Right lung (tissue), 5 donors: ENCODE data around the gene PPP1R9B. TPM values are rescaled to one million over a fixed set of nuclear protein-coding genes. Genes with fewer than 3 reads are reported as not detected.
A peak's percentile ranks its signal among the peaks of the same experiment; 100 is the strongest.

ENCODE experiments used
- DNase-seq, 2 donors: peaks; one replicate each; pipeline ENCODE4 v3.0.0-alpha.2; 2013
- polyA plus RNA-seq, 5 donors: library from polyadenylated mRNA; unstranded; fragments of 120-200 nt; gene quantifications; one replicate each; pipeline versions ENCODE4 v1.2.1 to v1.2.3, GENCODE V29; 2013; ENCODE audit warnings: inconsistent platforms in 1 of 5, low replicate concordance in 1 of 5; ENCODE audit not compliant: insufficient read length in 5 of 5, insufficient read depth in 1 of 5

The PPP1R9B gene
- polyA plus RNA-seq, 5 donors = 42.6 to 67.3 (median 50.7) TPM

- no peak for DNase-seq
Observed at GRCh38 chr17:50109785-50110184, 40.7 kb downstream of the PPP1R9B start.

GRCh38 chr17:50109207-50109606 is 41.3 kb downstream of the PPP1R9B start:
- no peak for DNase-seq

- no peak for DNase-seq
Observed at GRCh38 chr17:50108556-50108955, 41.9 kb downstream of the PPP1R9B start.

- no peak for DNase-seq
Observed at GRCh38 chr17:50107790-50108414, 42.6 kb downstream of the PPP1R9B start.

- no peak for DNase-seq
Observed at GRCh38 chr17:50106393-50107131, 43.9 kb downstream of the PPP1R9B start.

GRCh38 chr17:50105811-50106210 is 44.7 kb downstream of the PPP1R9B start:
- no peak for DNase-seq

GRCh38 chr17:50103941-50104340 is 46.5 kb downstream of the PPP1R9B start:
- no peak for DNase-seq

GRCh38 chr17:50103252-50103651 is 47.2 kb downstream of the PPP1R9B start:
- no peak for DNase-seq

GRCh38 chr17:50102164-50102991 is 48.1 kb downstream of the PPP1R9B start:
- no peak for DNase-seq

- no peak for DNase-seq
Observed at GRCh38 chr17:50101346-50102163, 48.9 kb downstream of the PPP1R9B start.

GRCh38 chr17:50100921-50101345 is 49.5 kb downstream of the PPP1R9B start:
- no peak for DNase-seq

GRCh38 chr17:50100480-50100883 is 50.0 kb downstream of the PPP1R9B start:
- no peak for DNase-seq

- no peak for DNase-seq
Observed at GRCh38 chr17:50099003-50099402, 51.5 kb downstream of the PPP1R9B start.

- DNase-seq = no peak
Observed at GRCh38 chr17:50098583-50098982, 51.9 kb downstream of the PPP1R9B start.

GRCh38 chr17:50097926-50098325 is 52.6 kb downstream of the PPP1R9B start:
- DNase-seq = no peak

GRCh38 chr17:50097455-50097854 is 53.0 kb downstream of the PPP1R9B start:
- DNase-seq = no peak

GRCh38 chr17:50096758-50097157 is 53.7 kb downstream of the PPP1R9B start:
- no peak for DNase-seq

GRCh38 chr17:50096092-50096491 is 54.4 kb downstream of the PPP1R9B start:
- DNase-seq = no peak

- DNase-seq = no peak
Observed at GRCh38 chr17:50095626-50096037, 54.8 kb downstream of the PPP1R9B start.

GRCh38 chr17:50094753-50095619 is 55.5 kb downstream of the PPP1R9B start, which contains the start of gene PDK2:
TSS of gene PDK2 (plus strand) at chr17:50095351. CDS start at chr17:50095436, 85 bp downstream.
- peak; percentile 96 to 98 for DNase-seq
